ENCODE measurements around the gene PLXNA1. TPM values are rescaled to one million over a fixed set of nuclear protein-coding genes. Genes with fewer than 3 reads are reported as not detected.

The PLXNA1 gene
- total and polyA plus RNA-seq, 7 donors: 7.7 to 20.1 (median 15.2) TPM

GRCh38 chr3:126991366-126992200, 8.7 kb downstream of the PLXNA1 start:
- Histone ChIP-seq H3K27ac (no peak overlapping the region), H3K27me3 (ENCODE audit: insufficient read depth in 3 of 3, low read length in 2 of 3) (no peaks in the 10 kb centered on the region), H3K4me3 (no peak overlapping the region), H3K9me3 (no peaks in the 10 kb centered on the region), H3K4me1 (peaks cover 30% of the 10 kb centered on the region), H3K36me3 (ENCODE audit: insufficient read depth in 1 of 2, low read depth in 1 of 2) (peaks cover 0 to 24% of the 10 kb centered on the region in 2 donors)
- intact Hi-C loops (cut with DNase I): no loop called here
- DNase-seq (no peak), ATAC-seq (peak in 1 of 4 donors; percentile 10)
- no peak for TF ChIP-seq CTCF (IDR thresholded peaks at IDR 0.05)
- 80 to 86% (median 84%) methylated on average over 22 to 24 of the region's 24 CpGs for WGBS, 3 donors

- DNase-seq (no peak), ATAC-seq (no peak)
- TF ChIP-seq CTCF (IDR thresholded peaks at IDR 0.05): no peak
- WGBS, 3 donors: 94 to 96% (median 94%) methylated on average over 3 to 7 of the region's 7 CpGs
- H3K27me3 ChIP-seq (ENCODE audit: insufficient read depth in 3 of 3, low read length in 2 of 3): no peaks in the 10 kb centered on the region
- intact Hi-C loops (cut with DNase I): no loop called here
- H3K4me3 ChIP-seq: no peak overlapping the region
- H3K36me3 ChIP-seq (ENCODE audit: insufficient read depth in 1 of 2, low read depth in 1 of 2): peaks cover 0 to 24% of the 10 kb centered on the region in 2 donors
- H3K27ac ChIP-seq: no peak overlapping the region
- H3K4me1 ChIP-seq: peaks cover 30% of the 10 kb centered on the region
- no peaks in the 10 kb centered on the region for H3K9me3 ChIP-seq
Measured at GRCh38 chr3:126992216-126992615, 9.3 kb downstream of the PLXNA1 start.

- intact Hi-C loops (cut with DNase I): no loop called here
- ATAC-seq (no peak), DNase-seq (no peak)
- Histone ChIP-seq H3K27ac (no peak overlapping the region), H3K4me1 (peaks cover 30% of the 10 kb centered on the region), H3K36me3 (ENCODE audit: insufficient read depth in 1 of 2, low read depth in 1 of 2) (peaks cover 0 to 24% of the 10 kb centered on the region in 2 donors), H3K27me3 (ENCODE audit: insufficient read depth in 3 of 3, low read length in 2 of 3) (no peaks in the 10 kb centered on the region), H3K4me3 (no peak overlapping the region), H3K9me3 (no peaks in the 10 kb centered on the region)
- no peak for TF ChIP-seq CTCF (IDR thresholded peaks at IDR 0.05)
- WGBS, 3 donors: 82 to 89% (median 88%) methylated on average over 8 of the region's 8 CpGs
Measured at GRCh38 chr3:126992776-126993175, 9.9 kb downstream of the PLXNA1 start.

- no peak overlapping the region for H3K4me3 ChIP-seq
- no peaks in the 10 kb centered on the region for H3K27me3 ChIP-seq (ENCODE audit: insufficient read depth in 3 of 3, low read length in 2 of 3)
- DNase-seq (no peak), ATAC-seq (no peak)
- peaks cover 0 to 24% of the 10 kb centered on the region in 2 donors for H3K36me3 ChIP-seq (ENCODE audit: insufficient read depth in 1 of 2, low read depth in 1 of 2)
- WGBS, 3 donors: 95 to 97% (median 95%) methylated on average over 9 of the region's 9 CpGs
- intact Hi-C loops (cut with DNase I): no loop called here
- H3K4me1 ChIP-seq: peaks cover 30% of the 10 kb centered on the region
- no peak overlapping the region for H3K27ac ChIP-seq
- TF ChIP-seq CTCF (IDR thresholded peaks at IDR 0.05): no peak
- H3K9me3 ChIP-seq: no peaks in the 10 kb centered on the region
Measured at GRCh38 chr3:126993436-126993835, 10.5 kb downstream of the PLXNA1 start.

Measured in psoas muscle (tissue), 8 donors.